NCI-H2107 (cell line): ENCODE results near the gene FGF5.
A peak's percentile ranks its signal among the peaks of the same experiment; 100 is the strongest.

Experiments
- DNase-seq: peaks from one replicate; lab custom pipeline; 2025; lab: John Stamatoyannopoulos, UW

FGF5 gene

GRCh38 chr4:80336582-80336981 is 70.1 kb downstream of the FGF5 start:
- peak; percentile 14 for DNase-seq

- DNase-seq = no peak
These were observed 73.6 kb downstream of the FGF5 start for GRCh38 chr4:80340036-80340435.
